Measurements from ENCODE around the gene CLEC4D. TPM values are rescaled to one million over a fixed set of nuclear protein-coding genes. Genes with fewer than 3 reads are reported as not detected.
A peak's percentile ranks its signal among the peaks of the same experiment; 100 is the strongest.

Gene CLEC4D
- total RNA-seq, 6 experiments from 2014 or later = 0.09 to 0.43 (median 0.16) TPM; not detected in 3

DNA sequence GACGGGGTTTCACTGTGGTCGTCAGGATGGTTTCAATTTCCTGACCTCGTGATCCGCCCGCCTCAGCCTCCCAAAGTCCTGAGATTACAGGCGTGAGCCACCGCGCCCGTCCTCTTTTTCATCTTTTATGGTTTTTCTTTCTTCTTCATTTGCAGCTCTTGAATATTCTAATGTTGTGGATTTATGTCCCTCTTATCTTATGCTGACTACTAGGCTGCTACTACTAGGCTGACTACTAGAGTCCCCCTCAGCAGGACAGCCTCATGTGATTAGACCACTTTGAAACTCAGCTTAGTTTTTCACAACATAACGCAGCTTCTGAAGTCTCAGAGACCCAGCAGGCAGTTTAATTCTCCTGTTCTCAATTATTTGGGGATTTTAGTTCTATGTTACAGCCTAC lies 28.3 kb downstream of the CLEC4D start:
- no peaks in the 10 kb centered on the region for H3K9me3 ChIP-seq
- no peaks in the 10 kb centered on the region for H3K36me3 ChIP-seq
- H3K27ac ChIP-seq = no peak overlapping the region
- intact Hi-C loops (cut with DNase I) = loop anchor here (5.0 to 10.0 kb wide), 2 partner anchors 63 to 66 kb away; no protein-coding TSS in a partner anchor
- ATAC-seq (no peak), DNase-seq (no peak)
- H3K27me3 ChIP-seq = no peaks in the 10 kb centered on the region
- no peak overlapping the region for H3K4me3 ChIP-seq
- WGBS (ENCODE audit: insufficient coverage, low coverage, low lambda C conversion rate, missing lambda C conversion rate) = 55% methylated on average over 10 of the region's 10 CpGs
- no peaks in the 10 kb centered on the region for H3K4me1 ChIP-seq
- TF ChIP-seq, protein P1, sequence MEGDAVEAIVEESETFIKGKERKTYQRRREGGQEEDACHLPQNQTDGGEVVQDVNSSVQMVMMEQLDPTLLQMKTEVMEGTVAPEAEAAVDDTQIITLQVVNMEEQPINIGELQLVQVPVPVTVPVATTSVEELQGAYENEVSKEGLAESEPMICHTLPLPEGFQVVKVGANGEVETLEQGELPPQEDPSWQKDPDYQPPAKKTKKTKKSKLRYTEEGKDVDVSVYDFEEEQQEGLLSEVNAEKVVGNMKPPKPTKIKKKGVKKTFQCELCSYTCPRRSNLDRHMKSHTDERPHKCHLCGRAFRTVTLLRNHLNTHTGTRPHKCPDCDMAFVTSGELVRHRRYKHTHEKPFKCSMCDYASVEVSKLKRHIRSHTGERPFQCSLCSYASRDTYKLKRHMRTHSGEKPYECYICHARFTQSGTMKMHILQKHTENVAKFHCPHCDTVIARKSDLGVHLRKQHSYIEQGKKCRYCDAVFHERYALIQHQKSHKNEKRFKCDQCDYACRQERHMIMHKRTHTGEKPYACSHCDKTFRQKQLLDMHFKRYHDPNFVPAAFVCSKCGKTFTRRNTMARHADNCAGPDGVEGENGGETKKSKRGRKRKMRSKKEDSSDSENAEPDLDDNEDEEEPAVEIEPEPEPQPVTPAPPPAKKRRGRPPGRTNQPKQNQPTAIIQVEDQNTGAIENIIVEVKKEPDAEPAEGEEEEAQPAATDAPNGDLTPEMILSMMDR (IDR thresholded peaks at IDR 0.05) = no peak
- no peak for TF ChIP-seq POLR2A (IDR thresholded peaks at IDR 0.05)

DNA sequence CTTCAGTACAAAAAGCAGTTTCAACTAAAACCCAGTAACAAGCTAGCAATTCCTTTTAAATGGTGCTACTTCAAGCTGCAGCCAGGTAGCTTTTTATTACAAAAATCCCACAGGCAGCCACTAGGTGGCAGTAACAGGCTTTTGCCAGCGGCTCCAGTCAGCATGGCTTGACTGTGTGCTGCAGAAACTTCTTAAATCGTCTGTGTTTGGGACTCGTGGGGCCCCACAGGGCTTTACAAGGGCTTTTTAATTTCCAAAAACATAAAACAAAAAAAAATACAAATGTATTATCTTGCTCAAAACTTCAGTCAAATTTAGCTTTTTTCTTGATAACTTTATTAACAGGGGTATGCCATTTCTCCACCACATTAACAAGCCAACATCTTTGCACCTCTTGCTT lies 31.0 kb downstream of the CLEC4D start:
- DNase-seq (peak in 2 of 3 donors; percentile 51 to 69), ATAC-seq (peak; percentile 87 to 97 (median 91))
- no peaks in the 10 kb centered on the region for H3K36me3 ChIP-seq
- no peak overlapping the region for H3K27ac ChIP-seq
- TF ChIP-seq, protein P1 (IDR thresholded peaks at IDR 0.05) = peak; percentile 89 to 95 (median 93)
- no peak for TF ChIP-seq POLR2A (IDR thresholded peaks at IDR 0.05)
- no peaks in the 10 kb centered on the region for H3K27me3 ChIP-seq
- no peak overlapping the region for H3K4me3 ChIP-seq
- H3K4me1 ChIP-seq = no peaks in the 10 kb centered on the region
- intact Hi-C loops (cut with DNase I) = loop anchor here (5.0 to 10.0 kb wide), 2 partner anchors 61 to 63 kb away; no protein-coding TSS in a partner anchor
- H3K9me3 ChIP-seq = no peaks in the 10 kb centered on the region
- WGBS (ENCODE audit: insufficient coverage, low coverage, low lambda C conversion rate, missing lambda C conversion rate) = 6% methylated on average over 3 of the region's 3 CpGs

GRCh38 chr12:8546591-8546990 lies 33.3 kb downstream of the CLEC4D start:
- no peak overlapping the region for H3K27ac ChIP-seq
- ATAC-seq (no peak), DNase-seq (no peak)
- 56% methylated on average over 3 of the region's 3 CpGs for WGBS (ENCODE audit: insufficient coverage, low coverage, low lambda C conversion rate, missing lambda C conversion rate)
- H3K9me3 ChIP-seq = no peaks in the 10 kb centered on the region
- H3K27me3 ChIP-seq = no peaks in the 10 kb centered on the region
- intact Hi-C loops (cut with DNase I) = loop anchor here in 1 of 2 donors (10.0 kb wide), 1 partner anchor 58 kb away; no protein-coding TSS in a partner anchor
- no peak for TF ChIP-seq POLR2A (IDR thresholded peaks at IDR 0.05)
- TF ChIP-seq, protein P1 (IDR thresholded peaks at IDR 0.05) = no peak
- H3K4me1 ChIP-seq = no peaks in the 10 kb centered on the region
- no peak overlapping the region for H3K4me3 ChIP-seq
- H3K36me3 ChIP-seq = no peaks in the 10 kb centered on the region

DNA sequence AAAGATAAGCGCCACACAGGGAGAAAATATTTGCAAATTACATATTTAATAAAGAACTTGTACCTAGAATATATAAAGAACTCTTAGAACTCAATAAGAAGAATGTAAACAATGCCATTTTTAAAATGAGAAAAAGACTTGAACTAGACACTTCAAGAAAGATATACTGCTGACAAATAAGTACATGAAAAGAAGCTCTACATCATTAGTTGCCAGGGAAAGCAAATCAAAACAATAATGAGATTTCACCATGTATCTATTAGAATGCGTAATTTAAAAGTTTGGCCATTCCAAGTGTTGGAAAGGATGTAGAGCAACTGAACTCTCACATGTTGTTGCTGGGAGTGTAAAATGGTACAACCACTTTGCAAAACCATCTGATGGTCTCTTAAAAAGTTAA lies 34.3 kb downstream of the CLEC4D start:
- intact Hi-C loops (cut with DNase I) = loop anchor here in 1 of 2 donors (10.0 kb wide), 1 partner anchor 57 kb away; no protein-coding TSS in a partner anchor
- TF ChIP-seq, protein P1 (IDR thresholded peaks at IDR 0.05) = no peak
- TF ChIP-seq POLR2A (IDR thresholded peaks at IDR 0.05) = no peak
- Histone ChIP-seq H3K9me3 (no peaks in the 10 kb centered on the region), H3K36me3 (no peaks in the 10 kb centered on the region), H3K4me3 (no peak overlapping the region), H3K4me1 (no peaks in the 10 kb centered on the region), H3K27ac (no peak overlapping the region), H3K27me3 (no peaks in the 10 kb centered on the region)
- WGBS (ENCODE audit: insufficient coverage, low coverage, low lambda C conversion rate, missing lambda C conversion rate) = 33% methylated on average over 2 of the region's 2 CpGs
- no peak for ATAC-seq
- DNase-seq = no peak
